AG10803 (cell line): ENCODE data around the gene HBG1.

Experiments
- DNase-seq: peaks from one replicate; pipeline ENCODE4 v3.0.0; 2010; ENCODE audit warnings: low read depth
- H3K4me3 ChIP-seq: 2 replicates; pipeline ENCODE4 v1.5.1; 2011; ENCODE audit warnings: mild to moderate bottlenecking, low read length, control low read depth
- CTCF ChIP-seq: conservative IDR thresholded peaks from 2 replicates; pipeline ENCODE4 v1.5.1; 2011; ENCODE audit warnings: mild to moderate bottlenecking, low read length, control low read depth, inconsistent platforms

Gene HBG1

GRCh38 chr11:5242933-5243815 lies 6.5 kb downstream of the HBG1 start:
- no peak for DNase-seq
- TF ChIP-seq CTCF, result no peak
- H3K4me3 ChIP-seq, result no peak overlapping the region

GRCh38 chr11:5242208-5242607 lies 7.4 kb downstream of the HBG1 start:
- no peak for DNase-seq
- TF ChIP-seq CTCF, result no peak

GRCh38 chr11:5241458-5241857 lies 8.2 kb downstream of the HBG1 start:
- DNase-seq, result no peak
- TF ChIP-seq CTCF, result no peak

More at GRCh38 chr11:5242208-5242607, 7.4 kb downstream of the HBG1 start:
- H3K4me3 ChIP-seq, result no peak overlapping the region

GRCh38 chr11:5240458-5240857 lies 9.2 kb downstream of the HBG1 start:
- no peak for DNase-seq
- H3K4me3 ChIP-seq, result no peak overlapping the region
- no peak for TF ChIP-seq CTCF

More at GRCh38 chr11:5241458-5241857, 8.2 kb downstream of the HBG1 start:
- no peak overlapping the region for H3K4me3 ChIP-seq

- no peak overlapping the region for H3K4me3 ChIP-seq
- no peak for DNase-seq
- no peak for TF ChIP-seq CTCF
These were observed 9.6 kb downstream of the HBG1 start for GRCh38 chr11:5240056-5240455.

GRCh38 chr11:5239046-5239445 lies 10.6 kb downstream of the HBG1 start:
- DNase-seq, result no peak
- no peak overlapping the region for H3K4me3 ChIP-seq
- no peak for TF ChIP-seq CTCF

- no peak overlapping the region for H3K4me3 ChIP-seq
- no peak for DNase-seq
- TF ChIP-seq CTCF, result no peak
These were observed 11.2 kb downstream of the HBG1 start for GRCh38 chr11:5238486-5238885.
